GM12872 (cell line): ENCODE data around the gene CNTN4.

Source experiments
- TF ChIP-seq, protein P1 (sequence below): IDR thresholded peaks from 3 replicates; pipeline ENCODE4 v1.5.1; 2011; ENCODE audit warnings: low read depth, mild to moderate bottlenecking, low read length, moderate library complexity; ENCODE audit not compliant: insufficient read depth

The CNTN4 gene

DNA sequence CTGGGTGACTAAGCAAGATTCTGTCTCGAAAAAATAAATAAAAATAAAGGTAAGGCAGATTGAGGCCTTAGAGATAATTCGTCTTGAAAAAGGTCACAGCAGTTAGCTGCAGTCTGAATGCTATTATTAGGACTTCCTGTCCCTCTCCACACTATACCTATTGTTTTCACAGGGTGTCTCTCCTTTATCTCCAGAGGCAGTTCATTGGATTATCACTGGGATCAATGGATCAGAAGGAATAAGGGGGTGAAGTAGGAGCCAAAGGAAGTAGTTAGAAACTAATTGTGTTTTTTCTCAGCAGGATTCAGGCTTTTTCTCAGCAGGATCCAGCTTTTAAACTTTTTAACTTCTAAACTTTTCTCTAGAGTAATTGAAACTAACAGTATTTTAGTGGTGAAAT lies 684.6 kb downstream of the CNTN4 start:
- TF ChIP-seq, protein P1, sequence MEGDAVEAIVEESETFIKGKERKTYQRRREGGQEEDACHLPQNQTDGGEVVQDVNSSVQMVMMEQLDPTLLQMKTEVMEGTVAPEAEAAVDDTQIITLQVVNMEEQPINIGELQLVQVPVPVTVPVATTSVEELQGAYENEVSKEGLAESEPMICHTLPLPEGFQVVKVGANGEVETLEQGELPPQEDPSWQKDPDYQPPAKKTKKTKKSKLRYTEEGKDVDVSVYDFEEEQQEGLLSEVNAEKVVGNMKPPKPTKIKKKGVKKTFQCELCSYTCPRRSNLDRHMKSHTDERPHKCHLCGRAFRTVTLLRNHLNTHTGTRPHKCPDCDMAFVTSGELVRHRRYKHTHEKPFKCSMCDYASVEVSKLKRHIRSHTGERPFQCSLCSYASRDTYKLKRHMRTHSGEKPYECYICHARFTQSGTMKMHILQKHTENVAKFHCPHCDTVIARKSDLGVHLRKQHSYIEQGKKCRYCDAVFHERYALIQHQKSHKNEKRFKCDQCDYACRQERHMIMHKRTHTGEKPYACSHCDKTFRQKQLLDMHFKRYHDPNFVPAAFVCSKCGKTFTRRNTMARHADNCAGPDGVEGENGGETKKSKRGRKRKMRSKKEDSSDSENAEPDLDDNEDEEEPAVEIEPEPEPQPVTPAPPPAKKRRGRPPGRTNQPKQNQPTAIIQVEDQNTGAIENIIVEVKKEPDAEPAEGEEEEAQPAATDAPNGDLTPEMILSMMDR: no peak

DNA sequence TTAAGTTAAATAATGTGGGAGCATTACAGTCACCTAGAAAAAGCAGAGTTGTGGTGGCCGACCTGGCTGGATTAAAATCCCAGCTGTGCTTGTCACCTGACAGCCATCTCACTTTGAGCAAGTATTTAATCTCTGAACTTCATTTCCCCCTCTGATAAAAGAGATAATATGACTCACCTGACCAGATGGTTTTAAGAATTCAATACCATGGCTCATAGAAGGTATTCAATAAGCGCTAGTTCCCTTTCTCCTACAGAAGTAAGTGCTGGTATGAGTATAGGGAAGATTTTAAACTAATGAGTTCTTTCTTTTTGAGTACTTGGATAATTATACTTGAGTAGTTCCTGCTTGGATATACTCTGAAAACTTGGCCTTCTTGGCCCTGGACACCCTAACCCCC lies 686.0 kb downstream of the CNTN4 start:
- TF ChIP-seq, protein P1: no peak

DNA sequence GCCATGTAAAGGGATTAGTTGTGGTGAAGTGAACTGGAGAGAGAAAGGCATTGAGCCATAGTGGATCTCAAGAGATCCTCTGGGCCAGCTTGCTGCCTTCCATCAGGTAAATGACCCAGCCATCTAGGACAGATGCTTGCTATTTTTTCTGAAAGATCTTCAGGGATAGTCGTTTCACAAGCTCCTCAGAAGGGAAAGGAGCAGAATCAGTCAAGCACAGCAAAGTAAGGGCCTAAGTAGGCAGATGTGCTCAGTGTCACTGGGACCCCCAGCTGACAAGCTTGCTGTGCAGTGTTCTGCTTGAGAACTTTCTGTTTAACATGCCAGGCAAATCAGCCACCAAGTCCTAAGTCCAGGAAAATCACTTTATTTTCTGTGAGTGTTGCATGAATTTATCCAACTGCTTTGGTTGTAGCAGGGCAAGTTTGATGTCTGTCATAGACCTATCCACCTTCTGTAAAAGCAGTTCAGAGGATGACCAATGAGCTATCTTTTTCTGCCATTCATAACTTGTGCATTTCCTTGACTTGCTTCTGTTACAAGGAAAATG lies 691.7 kb downstream of the CNTN4 start:
- TF ChIP-seq, protein P1: no peak

DNA sequence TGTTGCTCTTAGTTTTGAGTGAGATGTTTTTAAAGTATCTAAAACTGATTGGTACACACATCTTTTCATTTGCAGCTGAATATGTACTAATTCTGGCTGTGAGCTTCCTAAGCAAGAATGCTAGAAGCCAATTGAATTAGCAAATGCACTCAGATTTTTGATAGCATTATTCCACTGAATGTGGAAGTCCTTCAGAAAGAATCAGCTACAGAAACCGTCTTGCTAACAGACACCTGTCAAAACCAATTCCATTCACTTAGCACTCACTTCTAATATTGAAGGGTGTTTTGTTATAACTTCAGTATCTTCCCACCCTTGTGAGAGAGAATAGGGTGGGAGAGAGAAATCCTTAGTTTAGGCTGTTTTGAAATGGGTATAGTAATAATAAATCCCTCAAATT lies 693.8 kb downstream of the CNTN4 start:
- TF ChIP-seq, protein P1: no peak

DNA sequence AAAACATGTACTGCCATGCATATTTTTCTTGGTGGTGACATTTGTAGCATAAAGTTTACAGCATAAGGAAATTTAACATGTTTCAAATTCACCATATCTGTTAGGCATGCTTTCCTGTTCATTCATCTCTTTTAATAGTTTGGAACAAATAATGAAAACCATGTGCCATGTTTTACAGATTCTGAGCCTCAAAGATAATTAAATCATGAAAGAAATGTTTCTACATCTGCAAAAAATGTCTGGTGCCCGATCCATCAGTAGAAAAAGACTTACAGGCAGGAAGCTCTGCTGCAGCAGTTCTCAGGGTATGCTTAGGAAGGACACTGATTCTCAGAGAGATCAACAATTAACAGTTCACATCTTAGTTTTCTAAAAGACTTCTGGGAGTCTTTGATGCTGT lies 695.3 kb downstream of the CNTN4 start:
- TF ChIP-seq, protein P1: no peak

DNA sequence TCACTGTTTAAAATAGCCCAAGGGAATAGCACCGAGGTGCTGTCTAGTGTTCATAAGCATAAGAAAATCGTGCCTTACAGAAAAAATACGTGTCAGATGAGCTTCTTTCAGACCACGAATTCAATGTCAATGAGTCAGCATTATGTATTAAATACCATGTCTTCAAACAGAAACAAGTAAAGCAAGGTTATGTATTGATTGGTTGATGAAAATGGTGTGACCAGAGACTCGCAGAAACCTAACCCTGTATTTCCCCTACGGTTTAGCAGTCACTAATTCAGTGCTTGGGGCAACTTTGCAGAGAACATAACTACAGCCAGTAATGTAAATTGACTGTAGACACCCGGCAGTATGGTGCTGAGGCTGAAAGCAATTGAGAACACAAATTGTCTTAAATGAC lies 703.8 kb downstream of the CNTN4 start:
- TF ChIP-seq, protein P1: no peak

DNA sequence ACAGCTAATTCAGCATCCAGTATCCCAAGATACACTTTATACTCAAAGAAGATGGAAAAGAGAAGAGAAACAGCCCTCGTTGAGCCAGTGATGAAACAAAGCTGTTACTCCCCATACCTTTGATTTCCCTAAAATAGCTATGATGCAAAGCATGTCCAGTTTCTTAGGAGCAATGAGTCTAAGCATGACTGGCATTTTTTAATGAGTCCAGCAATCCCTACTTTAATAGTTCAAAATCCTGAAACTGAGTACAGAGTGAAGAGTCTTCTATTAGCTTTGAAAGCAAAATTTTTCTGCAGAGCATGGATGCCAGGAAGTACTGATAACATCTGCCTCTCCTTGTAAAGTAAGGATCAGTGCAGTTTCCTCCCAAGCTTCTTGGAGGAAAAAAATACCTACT lies 708.8 kb downstream of the CNTN4 start:
- TF ChIP-seq, protein P1: no peak
